ENCODE data around the gene CBLL1. TPM values are rescaled to one million over a fixed set of nuclear protein-coding genes. Genes with fewer than 3 reads are reported as not detected.

Gene CBLL1
- polyA plus RNA-seq, 3 donors = 15.7 to 26.9 (median 20.6) TPM

GRCh38 chr7:107696330-107696946 is 47.5 kb upstream of the CBLL1 start:
- no peak for DNase-seq
- H2AFZ ChIP-seq (ENCODE audit: insufficient read depth, low read depth, low read length, poor library complexity, severe bottlenecking) = no peak overlapping the region
- no peak for TF ChIP-seq CTCF (IDR thresholded peaks at IDR 0.05)
- H3K36me3 Mint-ChIP-seq = no peaks in the 10 kb centered on the region
- peaks cover 0 to 3% (median 0%) of the 10 kb centered on the region in 3 donors for H3K27me3 Mint-ChIP-seq (ENCODE audit: low read depth in 3 of 3)
- H3K4me3 Mint-ChIP-seq = no peak overlapping the region
- no peaks in the 10 kb centered on the region for H3K27me3 ChIP-seq (ENCODE audit: control insufficient read depth in 2 of 2, insufficient read depth in 2 of 2, low read length in 2 of 2)
- no peak overlapping the region for H3K4me2 ChIP-seq (replicated peaks; ENCODE audit: extremely low read depth, low read length, poor library complexity, severe bottlenecking)
- 96% methylated on average over 2 of the region's 4 CpGs for WGBS (ENCODE audit: insufficient coverage)
- no peak overlapping the region for H3K4me3 ChIP-seq (replicated peaks in 1 of 3; ENCODE audit: low read depth in 2 of 3, low read length in 3 of 3)
- H3K27ac Mint-ChIP-seq = no peak overlapping the region
- no peak overlapping the region for H3K9ac ChIP-seq (ENCODE audit: insufficient read depth, low read length, poor library complexity, severe bottlenecking)
- no peaks in the 10 kb centered on the region for H3K4me1 Mint-ChIP-seq
- H3K79me2 ChIP-seq (ENCODE audit: insufficient read depth, low read length) = no peaks in the 10 kb centered on the region
- H3K27ac ChIP-seq (ENCODE audit: low read depth in 1 of 2, low read length in 2 of 2) = no peak overlapping the region
- H3K36me3 ChIP-seq (replicated peaks in 1 of 2; ENCODE audit: control insufficient read depth in 1 of 2, insufficient read depth in 2 of 2, low read length in 2 of 2) = no peaks in the 10 kb centered on the region
- intact Hi-C loops (cut with micrococcal nuclease) = no loop called here
- H4K20me1 ChIP-seq (ENCODE audit: insufficient read depth, low read length) = no peaks in the 10 kb centered on the region
- no peaks in the 10 kb centered on the region for H3K9me3 ChIP-seq (replicated peaks in 1 of 2; ENCODE audit: control insufficient read depth in 1 of 2, insufficient read depth in 1 of 2, low read length in 2 of 2)
- H3K4me1 ChIP-seq (ENCODE audit: control insufficient read depth in 1 of 2, insufficient read depth in 2 of 2, low read length in 2 of 2) = no peaks in the 10 kb centered on the region
- peaks cover 0 to 1% (median 0%) of the 10 kb centered on the region in 7 donors for H3K9me3 Mint-ChIP-seq

- no peaks in the 10 kb centered on the region for H3K79me2 ChIP-seq (ENCODE audit: insufficient read depth, low read length)
- TF ChIP-seq CTCF (IDR thresholded peaks at IDR 0.05) = no peak
- no peak overlapping the region for H3K27ac ChIP-seq (ENCODE audit: low read depth in 1 of 2, low read length in 2 of 2)
- no peaks in the 10 kb centered on the region for H3K4me1 Mint-ChIP-seq
- H3K27me3 Mint-ChIP-seq (ENCODE audit: low read depth in 3 of 3) = peaks cover 0 to 3% (median 0%) of the 10 kb centered on the region in 3 donors
- H3K4me2 ChIP-seq (replicated peaks; ENCODE audit: extremely low read depth, low read length, poor library complexity, severe bottlenecking) = no peak overlapping the region
- H3K27ac Mint-ChIP-seq = no peak overlapping the region
- no peaks in the 10 kb centered on the region for H3K36me3 Mint-ChIP-seq
- H3K27me3 ChIP-seq (ENCODE audit: control insufficient read depth in 2 of 2, insufficient read depth in 2 of 2, low read length in 2 of 2) = no peaks in the 10 kb centered on the region
- H3K9ac ChIP-seq (ENCODE audit: insufficient read depth, low read length, poor library complexity, severe bottlenecking) = no peak overlapping the region
- intact Hi-C loops (cut with micrococcal nuclease) = no loop called here
- 100% methylated on average over 3 of the region's 7 CpGs for whole genome bisulfite sequencing (ENCODE audit: insufficient coverage)
- no peak overlapping the region for H3K4me3 Mint-ChIP-seq
- no peak overlapping the region for H2AFZ ChIP-seq (ENCODE audit: insufficient read depth, low read depth, low read length, poor library complexity, severe bottlenecking)
- H4K20me1 ChIP-seq (ENCODE audit: insufficient read depth, low read length) = no peaks in the 10 kb centered on the region
- no peaks in the 10 kb centered on the region for H3K9me3 ChIP-seq (replicated peaks in 1 of 2; ENCODE audit: control insufficient read depth in 1 of 2, insufficient read depth in 1 of 2, low read length in 2 of 2)
- H3K9me3 Mint-ChIP-seq = peaks cover 0 to 1% (median 0%) of the 10 kb centered on the region in 7 donors
- no peak for DNase-seq
- H3K36me3 ChIP-seq (replicated peaks in 1 of 2; ENCODE audit: control insufficient read depth in 1 of 2, insufficient read depth in 2 of 2, low read length in 2 of 2) = no peaks in the 10 kb centered on the region
- no peaks in the 10 kb centered on the region for H3K4me1 ChIP-seq (ENCODE audit: control insufficient read depth in 1 of 2, insufficient read depth in 2 of 2, low read length in 2 of 2)
- H3K4me3 ChIP-seq (replicated peaks in 1 of 3; ENCODE audit: low read depth in 2 of 3, low read length in 3 of 3) = no peak overlapping the region
Measured at GRCh38 chr7:107697321-107698049, 46.5 kb upstream of the CBLL1 start.
